ENCODE measurements around the gene TRIM6. TPM values are rescaled to one million over a fixed set of nuclear protein-coding genes. Genes with fewer than 3 reads are reported as not detected.
A peak's percentile ranks its signal among the peaks of the same experiment; 100 is the strongest.

The TRIM6 gene, protein sequence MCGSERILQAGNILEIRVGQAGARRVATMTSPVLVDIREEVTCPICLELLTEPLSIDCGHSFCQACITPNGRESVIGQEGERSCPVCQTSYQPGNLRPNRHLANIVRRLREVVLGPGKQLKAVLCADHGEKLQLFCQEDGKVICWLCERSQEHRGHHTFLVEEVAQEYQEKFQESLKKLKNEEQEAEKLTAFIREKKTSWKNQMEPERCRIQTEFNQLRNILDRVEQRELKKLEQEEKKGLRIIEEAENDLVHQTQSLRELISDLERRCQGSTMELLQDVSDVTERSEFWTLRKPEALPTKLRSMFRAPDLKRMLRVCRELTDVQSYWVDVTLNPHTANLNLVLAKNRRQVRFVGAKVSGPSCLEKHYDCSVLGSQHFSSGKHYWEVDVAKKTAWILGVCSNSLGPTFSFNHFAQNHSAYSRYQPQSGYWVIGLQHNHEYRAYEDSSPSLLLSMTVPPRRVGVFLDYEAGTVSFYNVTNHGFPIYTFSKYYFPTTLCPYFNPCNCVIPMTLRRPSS
- 44.1 and 52.8 TPM in 2 replicates for polyA plus RNA-seq (2011; rRNA removed)
- polyA plus RNA-seq (2012; cell fraction: cytosol; rRNA removed), result 19.7 and 21.4 TPM in 2 replicates
- 13.6 and 28.7 TPM in 2 replicates for polyA plus RNA-seq (2012; cell fraction: nucleus; rRNA removed)
- polyA plus RNA-seq (2017; fragmentation: RNase III; extraction: RNeasy Plus Mini Kit Qiagen cat#74134 plus additional on column Dnase treatment), result 22.6 to 27.5 TPM (median 22.9 TPM) in 3 replicates
- 17.4 and 20.4 TPM in 2 replicates for polyA minus RNA-seq (2011; rRNA and poly(A)+ RNA removed)

DNA sequence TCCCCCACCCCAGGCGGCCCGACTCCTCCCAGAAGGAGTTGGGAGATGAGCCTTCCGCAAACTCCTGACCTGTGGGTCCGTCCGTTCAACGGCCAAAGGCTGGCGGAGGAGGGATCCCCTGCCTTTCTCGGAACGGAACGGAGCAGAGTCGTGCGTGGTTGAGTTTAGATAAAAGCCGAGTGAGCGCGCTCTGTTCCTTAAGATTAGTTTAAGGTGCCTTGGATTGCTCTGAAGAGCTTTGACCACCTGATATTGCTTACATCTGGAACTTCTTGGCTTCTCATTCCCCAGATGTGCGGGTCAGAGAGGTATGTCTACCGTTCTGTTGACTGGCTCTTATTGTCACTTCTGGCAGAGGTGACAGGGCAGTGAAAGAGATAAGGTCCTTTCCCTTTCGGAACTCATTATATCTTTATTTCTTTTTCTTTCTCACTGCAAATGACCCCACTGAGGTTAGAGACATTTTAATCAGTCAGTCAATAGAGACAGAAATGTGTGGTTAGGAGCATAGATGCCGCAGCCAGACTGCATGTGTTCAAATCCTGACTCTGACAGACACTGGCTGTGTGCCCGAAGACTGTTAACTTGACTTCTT is at the start of gene TRIM6:
Gene TRIM6, plus strand, starts transcription at position 31 of the 595 bp plus-strand sequence. Its CDS starts 261 bp downstream, at position 292.
- Histone ChIP-seq H3K4me2 (peak within 1 kb of the TSS; percentile 95), H3K9me3 (no peaks in the 10 kb centered on the region), H3K27ac (peak within 1 kb of the TSS; percentile 84 to 92), H3K4me1 (peaks cover 41% of the 10 kb centered on the region), H3K4me3 (peak within 1 kb of the TSS; percentile 72)
- ChIA-PET POLR2A (interaction anchor here (1.0 to 2.7 kb wide), 3 partner anchors 9 to 25 kb away, joined by 3 to 13 read pairs (median 3); no protein-coding TSS in a partner anchor), CTCF (interaction anchor here (1.0 to 1.5 kb wide), 4 partner anchors 26 to 120 kb away, joined by 3 to 4 read pairs (median 3); no protein-coding TSS in a partner anchor)
- TF ChIP-seq MYC (IDR thresholded peaks at IDR 0.05; ENCODE audit: borderline replicate concordance, low read length) (no peak), JUNB (IDR thresholded peaks at IDR 0.05) (no peak), POLR2A (IDR thresholded peaks at IDR 0.05; ENCODE audit: low read length) (peak; percentile 85), MAFK (IDR thresholded peaks at IDR 0.05; ENCODE audit: partially characterized antibody) (no peak), ESRRA (IDR thresholded peaks at IDR 0.05; ENCODE audit: borderline replicate concordance, low read length) (no peak), JUN (IDR thresholded peaks at IDR 0.05) (peak in 1 of 2 experiments; percentile 41; a peak in 2 of 5 replicates), TFCP2L1 (CRISPR knock-in tag; IDR thresholded peaks at IDR 0.05) (no peak), PHF8 (IDR thresholded peaks at IDR 0.05; ENCODE audit: borderline replicate concordance, low read depth) (peak; percentile 26; the same call in 1 of the 2 replicates), HOXA7 (CRISPR knock-in tag; IDR thresholded peaks at IDR 0.05) (no peak), RFX5 (IDR thresholded peaks at IDR 0.05) (no peak), SMC3 (IDR thresholded peaks at IDR 0.05) (no peak), CBX8 (IDR thresholded peaks at IDR 0.05) (no peak)
- TF ChIP-seq, protein P1, sequence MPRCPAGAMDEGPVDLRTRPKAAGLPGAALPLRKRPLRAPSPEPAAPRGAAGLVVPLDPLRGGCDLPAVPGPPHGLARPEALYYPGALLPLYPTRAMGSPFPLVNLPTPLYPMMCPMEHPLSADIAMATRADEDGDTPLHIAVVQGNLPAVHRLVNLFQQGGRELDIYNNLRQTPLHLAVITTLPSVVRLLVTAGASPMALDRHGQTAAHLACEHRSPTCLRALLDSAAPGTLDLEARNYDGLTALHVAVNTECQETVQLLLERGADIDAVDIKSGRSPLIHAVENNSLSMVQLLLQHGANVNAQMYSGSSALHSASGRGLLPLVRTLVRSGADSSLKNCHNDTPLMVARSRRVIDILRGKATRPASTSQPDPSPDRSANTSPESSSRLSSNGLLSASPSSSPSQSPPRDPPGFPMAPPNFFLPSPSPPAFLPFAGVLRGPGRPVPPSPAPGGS (IDR thresholded peaks at IDR 0.05), result no peak; the same call in 2 of the 3 replicates
- TF ChIP-seq, protein P2, sequence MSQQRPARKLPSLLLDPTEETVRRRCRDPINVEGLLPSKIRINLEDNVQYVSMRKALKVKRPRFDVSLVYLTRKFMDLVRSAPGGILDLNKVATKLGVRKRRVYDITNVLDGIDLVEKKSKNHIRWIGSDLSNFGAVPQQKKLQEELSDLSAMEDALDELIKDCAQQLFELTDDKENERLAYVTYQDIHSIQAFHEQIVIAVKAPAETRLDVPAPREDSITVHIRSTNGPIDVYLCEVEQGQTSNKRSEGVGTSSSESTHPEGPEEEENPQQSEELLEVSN (IDR thresholded peaks at IDR 0.05; ENCODE audit: borderline replicate concordance, low read depth), result no peak
- TF ChIP-seq, protein P3, sequence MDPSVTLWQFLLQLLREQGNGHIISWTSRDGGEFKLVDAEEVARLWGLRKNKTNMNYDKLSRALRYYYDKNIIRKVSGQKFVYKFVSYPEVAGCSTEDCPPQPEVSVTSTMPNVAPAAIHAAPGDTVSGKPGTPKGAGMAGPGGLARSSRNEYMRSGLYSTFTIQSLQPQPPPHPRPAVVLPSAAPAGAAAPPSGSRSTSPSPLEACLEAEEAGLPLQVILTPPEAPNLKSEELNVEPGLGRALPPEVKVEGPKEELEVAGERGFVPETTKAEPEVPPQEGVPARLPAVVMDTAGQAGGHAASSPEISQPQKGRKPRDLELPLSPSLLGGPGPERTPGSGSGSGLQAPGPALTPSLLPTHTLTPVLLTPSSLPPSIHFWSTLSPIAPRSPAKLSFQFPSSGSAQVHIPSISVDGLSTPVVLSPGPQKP (IDR thresholded peaks at IDR 0.05; ENCODE audit: low read depth, low read length), result no peak
- TF ChIP-seq, protein P4, sequence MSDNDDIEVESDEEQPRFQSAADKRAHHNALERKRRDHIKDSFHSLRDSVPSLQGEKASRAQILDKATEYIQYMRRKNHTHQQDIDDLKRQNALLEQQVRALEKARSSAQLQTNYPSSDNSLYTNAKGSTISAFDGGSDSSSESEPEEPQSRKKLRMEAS (IDR thresholded peaks at IDR 0.05), result 0 out of 2 replicates have a peak, but pooled peaks have one; percentile 35
- WGBS (ENCODE audit: missing lambda C conversion rate), result under 1% methylated on average over 19 of the region's 20 CpGs
- FAIRE-seq (no peak), DNase-seq (ENCODE audit: low read depth in 1 of 2, low spot score in 1 of 2) (peak; percentile 58 to 84), ATAC-seq (peak; percentile 87 to 90)

DNA sequence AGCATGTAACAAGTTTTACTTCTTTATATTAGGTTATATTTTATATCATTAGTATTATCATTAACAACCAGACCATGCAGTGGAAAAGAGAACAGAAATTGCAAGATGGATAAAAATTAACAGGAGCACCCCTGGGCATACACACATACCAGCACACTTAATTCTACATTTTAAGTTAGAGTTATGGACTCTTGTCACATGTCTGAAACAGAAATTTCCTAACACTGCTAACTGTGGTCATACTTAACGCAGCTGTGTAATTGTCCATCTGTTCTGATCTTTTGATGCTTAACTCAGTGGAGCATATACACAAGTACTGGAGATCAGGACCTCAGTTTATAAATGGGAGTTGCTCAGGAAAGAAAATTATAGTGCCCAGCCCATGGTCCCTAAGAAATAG is 48.5 kb upstream of the TRIM6 start:
- Histone ChIP-seq H3K4me1 (peaks cover 10% of the 10 kb centered on the region), H3K4me2 (no peak overlapping the region), H3K9me3 (no peaks in the 10 kb centered on the region), H3K27ac (no peak overlapping the region), H3K4me3 (no peak overlapping the region)
- no peak for DNase-seq (ENCODE audit: low read depth in 1 of 2, low spot score in 1 of 2)
- TF ChIP-seq POLR2AphosphoS2 (conservative IDR thresholded peaks at IDR 0.05; ENCODE audit: low read length) (no peak), BHLHE40 (IDR thresholded peaks at IDR 0.05; ENCODE audit: low read depth, low read length) (no peak), HDAC2 (IDR thresholded peaks at IDR 0.05) (no peak)
- TF ChIP-seq, protein P5, sequence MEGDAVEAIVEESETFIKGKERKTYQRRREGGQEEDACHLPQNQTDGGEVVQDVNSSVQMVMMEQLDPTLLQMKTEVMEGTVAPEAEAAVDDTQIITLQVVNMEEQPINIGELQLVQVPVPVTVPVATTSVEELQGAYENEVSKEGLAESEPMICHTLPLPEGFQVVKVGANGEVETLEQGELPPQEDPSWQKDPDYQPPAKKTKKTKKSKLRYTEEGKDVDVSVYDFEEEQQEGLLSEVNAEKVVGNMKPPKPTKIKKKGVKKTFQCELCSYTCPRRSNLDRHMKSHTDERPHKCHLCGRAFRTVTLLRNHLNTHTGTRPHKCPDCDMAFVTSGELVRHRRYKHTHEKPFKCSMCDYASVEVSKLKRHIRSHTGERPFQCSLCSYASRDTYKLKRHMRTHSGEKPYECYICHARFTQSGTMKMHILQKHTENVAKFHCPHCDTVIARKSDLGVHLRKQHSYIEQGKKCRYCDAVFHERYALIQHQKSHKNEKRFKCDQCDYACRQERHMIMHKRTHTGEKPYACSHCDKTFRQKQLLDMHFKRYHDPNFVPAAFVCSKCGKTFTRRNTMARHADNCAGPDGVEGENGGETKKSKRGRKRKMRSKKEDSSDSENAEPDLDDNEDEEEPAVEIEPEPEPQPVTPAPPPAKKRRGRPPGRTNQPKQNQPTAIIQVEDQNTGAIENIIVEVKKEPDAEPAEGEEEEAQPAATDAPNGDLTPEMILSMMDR (IDR thresholded peaks at IDR 0.05), result no peak
- TF ChIP-seq, protein P1 (IDR thresholded peaks at IDR 0.05), result no peak
- WGBS (ENCODE audit: missing lambda C conversion rate), result 93% methylated on average over 1 of the region's 1 CpG
- POLR2A ChIA-PET, result no interaction called here
- no peak for FAIRE-seq
- ATAC-seq, result no peak
- CTCF ChIA-PET, result no interaction called here
